ENCODE measurements around the gene NHSL1. TPM values are rescaled to one million over a fixed set of nuclear protein-coding genes. Genes with fewer than 3 reads are reported as not detected.

Gene NHSL1
- total RNA-seq, 1 donor from 2014 or later = 12.0 TPM

GRCh38 chr6:138374815-138375214, 124.5 kb downstream of the NHSL1 start:
- DNase-seq (ENCODE audit: low read depth) = no peak

GRCh38 chr6:138374230-138374629, 125.1 kb downstream of the NHSL1 start:
- no peak for DNase-seq (ENCODE audit: low read depth)

- DNase-seq (ENCODE audit: low read depth) = no peak
Observed at GRCh38 chr6:138372711-138373463, 126.4 kb downstream of the NHSL1 start.

Small RNAs within 50 kb of the gene (microRNA-seq; reads per million reads assigned to microRNA genes)
- gene MIR3145 = 0.65 reads per million

Other genes starting within 250 kb of the NHSL1 start
- not detected in 2 replicates for gene SMIM28, start 121.6 kb downstream of the NHSL1 start, total RNA-seq
- 32.8 and 38.7 TPM in 2 replicates for gene HEBP2, start 95.3 kb downstream of the NHSL1 start, total RNA-seq

All from myocyte (in vitro differentiated cells).